Suprapubic skin (tissue), 4 donors: ENCODE measurements around the gene UTP18. TPM values are rescaled to one million over a fixed set of nuclear protein-coding genes. Genes with fewer than 3 reads are reported as not detected.

ENCODE experiments used
- DNase-seq, 2 donors: peaks; one replicate each; pipeline ENCODE4 v3.0.0-alpha.2; 2019; ENCODE audit warnings: low spot score in 2 of 2
- H3K27ac ChIP-seq: fragments of 200-600 bp; sonication (generic); one replicate; pipeline ENCODE4 v1.5.1; 2019
- H3K27me3 ChIP-seq: fragments of 200-600 bp; sonication (generic); one replicate; pipeline ENCODE4 v1.5.1; 2019
- H3K36me3 ChIP-seq: fragments of 200-600 bp; sonication (generic); one replicate; pipeline ENCODE4 v1.5.1; 2019
- H3K4me1 ChIP-seq: fragments of 200-600 bp; sonication (generic); one replicate; pipeline ENCODE4 v1.5.1; 2019
- H3K4me3 ChIP-seq: fragments of 200-600 bp; sonication (generic); one replicate; pipeline ENCODE4 v1.5.1; 2019; ENCODE audit warnings: mild to moderate bottlenecking
- H3K9me3 ChIP-seq: fragments of 200-600 bp; sonication (generic); one replicate; pipeline ENCODE4 v1.5.1; 2019
- EP300 ChIP-seq: sonication (generic); formaldehyde crosslinking; IDR thresholded peaks from one replicate; pipeline ENCODE4 v1.6.1; 2017; ENCODE audit warnings: antibody characterized with exemption
- POLR2A ChIP-seq, 2 donors: fragments of 450-650 bp; IDR thresholded peaks; one replicate each; pipeline ENCODE4 v1.6.1; 2017; ENCODE audit warnings: antibody characterized with exemption in 2 of 2, mild to moderate bottlenecking in 2 of 2, moderate library complexity in 2 of 2
- POLR2AphosphoS5 ChIP-seq, 3 donors: sonication (generic); formaldehyde crosslinking; IDR thresholded peaks; one replicate each; pipeline ENCODE4 v1.6.1; 2017; ENCODE audit warnings: antibody characterized with exemption in 3 of 3
- WGBS: methylation state at CpG from one replicate; pipeline ENCODE4 v1.1.5; 2018; 5-methylcytosine and 5-hydroxymethylcytosine counted together
- total RNA-seq, 4 donors: library from RNA; depleted of rRNA; stranded (reverse); fragments of >200 nt; gene quantifications; one replicate each; pipeline ENCODE4 v1.1.0, GENCODE V29; 2016
- TF ChIP-seq, protein P1 (sequence below), 2 donors: fragments of 200-600 bp in 1 of 2; fragments of 450-650 bp in 1 of 2; sonication (generic) in 1 of 2; IDR thresholded peaks; one replicate each; pipeline ENCODE4 v1.5.1; 2016 to 2019; ENCODE audit warnings: antibody characterized with exemption in 2 of 2, mild to moderate bottlenecking in 1 of 2, moderate library complexity in 1 of 2

Gene UTP18
- total RNA-seq, 4 donors from 2014 or later: 26.5 to 49.6 (median 45.1) TPM

DNA sequence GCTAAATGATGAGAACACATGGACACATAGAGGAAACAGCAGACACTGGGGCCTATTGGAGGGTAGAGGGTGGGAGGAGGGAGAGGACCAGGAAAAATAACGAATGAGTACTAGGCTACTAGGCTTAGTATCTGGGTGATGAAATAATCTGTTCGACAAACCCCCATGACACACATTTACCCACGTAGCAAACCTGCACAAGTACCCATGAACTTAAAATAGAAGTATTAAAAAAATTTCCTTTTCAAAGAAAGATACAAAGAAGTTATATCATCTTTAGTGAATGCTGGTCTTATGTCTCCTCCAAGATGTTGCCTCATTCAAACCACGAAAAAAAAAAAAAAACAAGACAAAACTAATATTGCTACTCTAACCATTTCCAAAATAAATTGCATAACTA lies 32.2 kb upstream of the UTP18 start:
- 48% methylated on average over 4 of the region's 4 CpGs for WGBS
- Histone ChIP-seq H3K36me3 (peaks cover 9% of the 10 kb centered on the region), H3K4me1 (peaks cover 35% of the 10 kb centered on the region), H3K4me3 (no peak overlapping the region), H3K27me3 (no peaks in the 10 kb centered on the region), H3K27ac (no peak overlapping the region), H3K9me3 (no peaks in the 10 kb centered on the region)
- no peak for DNase-seq
- no peak for TF ChIP-seq EP300
- TF ChIP-seq, protein P1, sequence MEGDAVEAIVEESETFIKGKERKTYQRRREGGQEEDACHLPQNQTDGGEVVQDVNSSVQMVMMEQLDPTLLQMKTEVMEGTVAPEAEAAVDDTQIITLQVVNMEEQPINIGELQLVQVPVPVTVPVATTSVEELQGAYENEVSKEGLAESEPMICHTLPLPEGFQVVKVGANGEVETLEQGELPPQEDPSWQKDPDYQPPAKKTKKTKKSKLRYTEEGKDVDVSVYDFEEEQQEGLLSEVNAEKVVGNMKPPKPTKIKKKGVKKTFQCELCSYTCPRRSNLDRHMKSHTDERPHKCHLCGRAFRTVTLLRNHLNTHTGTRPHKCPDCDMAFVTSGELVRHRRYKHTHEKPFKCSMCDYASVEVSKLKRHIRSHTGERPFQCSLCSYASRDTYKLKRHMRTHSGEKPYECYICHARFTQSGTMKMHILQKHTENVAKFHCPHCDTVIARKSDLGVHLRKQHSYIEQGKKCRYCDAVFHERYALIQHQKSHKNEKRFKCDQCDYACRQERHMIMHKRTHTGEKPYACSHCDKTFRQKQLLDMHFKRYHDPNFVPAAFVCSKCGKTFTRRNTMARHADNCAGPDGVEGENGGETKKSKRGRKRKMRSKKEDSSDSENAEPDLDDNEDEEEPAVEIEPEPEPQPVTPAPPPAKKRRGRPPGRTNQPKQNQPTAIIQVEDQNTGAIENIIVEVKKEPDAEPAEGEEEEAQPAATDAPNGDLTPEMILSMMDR (IDR thresholded peaks at IDR 0.05): no peak
- TF ChIP-seq POLR2A (IDR thresholded peaks at IDR 0.05): no peak
- no peak for TF ChIP-seq POLR2AphosphoS5 (IDR thresholded peaks at IDR 0.05)

DNA sequence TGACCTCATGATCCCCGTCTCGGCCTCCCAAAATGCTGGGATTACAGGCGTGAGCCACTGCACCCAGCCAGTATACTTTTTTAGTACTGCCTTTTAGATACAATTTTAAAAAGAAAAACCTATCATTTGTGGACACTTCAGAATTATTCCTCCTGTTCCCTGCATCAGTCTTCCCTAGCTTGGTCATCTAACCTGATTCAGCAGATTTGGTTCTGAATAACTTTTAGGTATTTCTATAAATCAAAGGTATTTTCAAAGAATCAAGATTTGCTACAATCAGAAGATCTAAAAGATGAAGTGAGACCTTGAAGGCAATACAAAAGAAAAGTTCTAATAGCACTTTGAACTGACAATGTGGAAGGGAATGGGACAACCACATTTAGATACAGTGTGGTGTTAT lies 30.5 kb upstream of the UTP18 start:
- WGBS: 98% methylated on average over 3 of the region's 3 CpGs

GRCh38 chr17:51230306-51230705 lies 30.0 kb upstream of the UTP18 start:
- Histone ChIP-seq H3K4me3 (no peak overlapping the region), H3K27ac (no peak overlapping the region), H3K4me1 (peaks cover 19% of the 10 kb centered on the region), H3K9me3 (no peaks in the 10 kb centered on the region), H3K27me3 (no peaks in the 10 kb centered on the region), H3K36me3 (no peaks in the 10 kb centered on the region)
- no peak for DNase-seq
- WGBS: 82% methylated on average over 4 of the region's 4 CpGs
- TF ChIP-seq EP300 (no peak), POLR2A (IDR thresholded peaks at IDR 0.05) (no peak), POLR2AphosphoS5 (IDR thresholded peaks at IDR 0.05) (no peak)
- TF ChIP-seq, protein P1 (IDR thresholded peaks at IDR 0.05): no peak

More for the DNA sequence above, 30.5 kb upstream of the UTP18 start:
- Histone ChIP-seq H3K4me3 (no peak overlapping the region), H3K27ac (no peak overlapping the region), H3K27me3 (no peaks in the 10 kb centered on the region), H3K36me3 (no peaks in the 10 kb centered on the region), H3K4me1 (peaks cover 23% of the 10 kb centered on the region), H3K9me3 (no peaks in the 10 kb centered on the region)
- DNase-seq: no peak
- TF ChIP-seq, protein P1 (IDR thresholded peaks at IDR 0.05): no peak
- TF ChIP-seq POLR2AphosphoS5 (IDR thresholded peaks at IDR 0.05) (no peak), EP300 (no peak), POLR2A (IDR thresholded peaks at IDR 0.05) (no peak)

DNA sequence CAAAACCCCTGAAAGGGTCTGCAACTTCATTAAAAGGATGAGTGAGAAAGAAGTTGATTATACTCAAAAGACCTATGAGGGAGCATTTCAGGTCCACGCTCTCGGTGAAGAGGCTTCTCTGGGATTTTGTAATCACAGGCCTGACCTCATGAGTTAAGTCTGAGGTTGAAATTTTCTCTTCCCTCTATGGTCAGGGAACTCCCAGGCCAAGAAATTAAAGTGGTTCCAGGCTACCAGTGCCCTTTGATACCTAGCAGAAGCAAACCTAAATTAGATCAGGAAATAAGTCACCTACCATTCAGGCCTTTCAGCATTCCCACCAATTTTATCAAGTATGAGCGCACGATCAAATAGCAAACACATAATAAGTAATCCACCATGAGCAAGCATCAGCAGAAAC lies 28.3 kb upstream of the UTP18 start:
- H3K27ac ChIP-seq: no peak overlapping the region
- H3K4me3 ChIP-seq: no peak overlapping the region
- H3K36me3 ChIP-seq: no peaks in the 10 kb centered on the region
- no peak for TF ChIP-seq POLR2A (IDR thresholded peaks at IDR 0.05)
- TF ChIP-seq, protein P1 (IDR thresholded peaks at IDR 0.05): no peak
- TF ChIP-seq EP300: no peak
- no peak for TF ChIP-seq POLR2AphosphoS5 (IDR thresholded peaks at IDR 0.05)
- no peaks in the 10 kb centered on the region for H3K9me3 ChIP-seq
- no peaks in the 10 kb centered on the region for H3K27me3 ChIP-seq
- WGBS: 95% methylated on average over 4 of the region's 4 CpGs
- peaks cover 10% of the 10 kb centered on the region for H3K4me1 ChIP-seq
- no peak for DNase-seq

- H3K9me3 ChIP-seq: no peaks in the 10 kb centered on the region
- H3K4me1 ChIP-seq: no peaks in the 10 kb centered on the region
- WGBS: 83% methylated on average over 6 of the region's 6 CpGs
- no peak for DNase-seq
- no peak overlapping the region for H3K4me3 ChIP-seq
- no peak overlapping the region for H3K27ac ChIP-seq
- H3K36me3 ChIP-seq: no peaks in the 10 kb centered on the region
- TF ChIP-seq POLR2AphosphoS5 (IDR thresholded peaks at IDR 0.05): no peak
- no peak for TF ChIP-seq EP300
- no peaks in the 10 kb centered on the region for H3K27me3 ChIP-seq
Measured at GRCh38 chr17:51234162-51234561, 26.2 kb upstream of the UTP18 start.

- H3K9me3 ChIP-seq: no peaks in the 10 kb centered on the region
- no peaks in the 10 kb centered on the region for H3K4me1 ChIP-seq
- H3K4me3 ChIP-seq: no peak overlapping the region
- no peak for DNase-seq
- TF ChIP-seq EP300: no peak
- TF ChIP-seq POLR2AphosphoS5 (IDR thresholded peaks at IDR 0.05): no peak
- TF ChIP-seq, protein P1 (IDR thresholded peaks at IDR 0.05): no peak
- TF ChIP-seq POLR2A (IDR thresholded peaks at IDR 0.05): no peak
- H3K27ac ChIP-seq: no peak overlapping the region
- WGBS: 72% methylated on average over 6 of the region's 6 CpGs
- H3K27me3 ChIP-seq: no peaks in the 10 kb centered on the region
- no peaks in the 10 kb centered on the region for H3K36me3 ChIP-seq
Measured at GRCh38 chr17:51238255-51238887, 22.0 kb upstream of the UTP18 start.
